Measurements from ENCODE around the gene OAS2. TPM values are rescaled to one million over a fixed set of nuclear protein-coding genes. Genes with fewer than 3 reads are reported as not detected.
A peak's percentile ranks its signal among the peaks of the same experiment; 100 is the strongest.

Gene OAS2
- total and polyA plus RNA-seq, 8 donors = 8.5 to 25.1 (median 11.8) TPM; not detected in 1

- 47 to 59% (median 56%) methylated on average over 13 of the region's 13 CpGs for WGBS, 5 donors
- H3K27ac ChIP-seq = no peak overlapping the region
- no peaks in the 10 kb centered on the region for H3K36me3 ChIP-seq
- no peaks in the 10 kb centered on the region for H3K9me3 ChIP-seq
- H3K4me1 ChIP-seq = peaks cover 11 to 16% (median 14%) of the 10 kb centered on the region in 4 donors
- TF ChIP-seq EP300 (IDR thresholded peaks at IDR 0.05) (no peak), POLR2AphosphoS5 (IDR thresholded peaks at IDR 0.05) (no peak), POLR2A (IDR thresholded peaks at IDR 0.05) (no peak), CTCF (IDR thresholded peaks at IDR 0.05) (no peak)
- intact Hi-C loops (cut with DNase I; ENCODE audit: low total_unique reads) = no loop called here
- DNase-seq = peak in 1 of 2 donors; percentile 53
- H3K4me3 ChIP-seq = peak overlapping the region in 2 of 4 donors; percentile 46 to 66
- peaks cover 9 to 69% (median 30%) of the 10 kb centered on the region in 3 donors for H3K27me3 ChIP-seq
Measured at GRCh38 chr12:113055594-113056380, 77.5 kb downstream of the OAS2 start.

- Histone ChIP-seq H3K27ac (no peak overlapping the region), H3K27me3 (peaks cover 9 to 74% (median 30%) of the 10 kb centered on the region in 3 donors), H3K4me1 (peaks cover 11 to 16% (median 14%) of the 10 kb centered on the region in 4 donors), H3K36me3 (no peaks in the 10 kb centered on the region), H3K4me3 (peak overlapping the region; percentile 46 to 66 (median 54)), H3K9me3 (no peaks in the 10 kb centered on the region)
- intact Hi-C loops (cut with DNase I; ENCODE audit: low total_unique reads) = no loop called here
- 0 to 8% (median 6%) methylated on average over 3 to 8 of the region's 8 CpGs for WGBS, 5 donors
- no peak for TF ChIP-seq POLR2A (IDR thresholded peaks at IDR 0.05)
- TF ChIP-seq EP300 (IDR thresholded peaks at IDR 0.05) = no peak
- no peak for TF ChIP-seq POLR2AphosphoS5 (IDR thresholded peaks at IDR 0.05)
- DNase-seq = no peak
Measured at GRCh38 chr12:113056381-113056630, 78.0 kb downstream of the OAS2 start.

GRCh38 chr12:113056631-113057488 lies 78.5 kb downstream of the OAS2 start, which contains the start of gene DTX1:
Gene DTX1 (plus strand): TSS chr12:113056730. CDS start chr12:113058193, 1,463 bp downstream.
- peak within 1 kb of the TSS in 1 of 5 donors; percentile 17 for H3K27ac ChIP-seq
- intact Hi-C loops (cut with DNase I; ENCODE audit: low total_unique reads) = no loop called here
- TF ChIP-seq CTCF (IDR thresholded peaks at IDR 0.05) = no peak

DNA sequence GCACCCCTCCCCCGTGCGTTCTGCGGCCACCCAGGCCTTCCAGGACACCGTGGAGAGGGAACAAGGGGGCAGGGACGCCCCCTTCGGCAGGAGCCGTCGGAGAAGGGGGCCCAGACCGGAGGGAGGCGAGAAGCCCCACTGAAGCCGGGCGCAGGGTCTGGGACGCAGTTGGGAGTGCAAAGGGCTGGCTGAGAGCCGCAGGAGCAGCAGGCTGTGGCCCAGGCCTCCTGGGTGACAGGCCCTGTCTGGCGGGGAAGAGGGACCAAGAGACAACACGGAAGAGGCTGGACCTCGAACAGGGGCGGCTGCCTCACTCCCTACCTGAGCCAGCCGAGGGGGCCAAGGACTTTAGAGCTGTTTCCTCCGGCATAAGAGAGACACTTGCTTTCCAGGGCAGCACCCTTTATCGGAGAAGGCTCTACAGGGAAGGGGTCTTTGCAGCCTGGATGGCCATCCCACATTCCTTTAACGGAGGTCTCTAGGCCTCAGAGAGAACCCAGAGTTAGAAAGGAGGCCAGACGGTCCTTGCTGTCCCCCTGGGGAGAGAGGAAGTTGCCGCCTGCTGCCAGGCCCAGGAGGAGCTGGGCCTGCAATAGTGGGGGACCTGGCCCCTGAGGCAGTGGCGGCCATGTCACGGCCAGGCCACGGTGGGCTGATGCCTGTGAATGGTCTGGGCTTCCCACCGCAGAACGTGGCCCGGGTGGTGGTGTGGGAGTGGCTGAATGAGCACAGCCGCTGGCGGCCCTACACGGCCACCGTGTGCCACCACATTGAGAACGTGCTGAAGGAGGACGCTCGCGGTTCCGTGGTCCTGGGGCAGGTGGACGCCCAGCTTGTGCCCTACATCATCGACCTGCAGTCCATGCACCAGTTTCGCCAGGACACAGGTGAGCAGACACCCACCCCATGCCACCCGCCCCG lies 79.5 kb downstream of the OAS2 start:
- H3K36me3 ChIP-seq = no peaks in the 10 kb centered on the region
- H3K27ac ChIP-seq = no peak overlapping the region
- intact Hi-C loops (cut with DNase I; ENCODE audit: low total_unique reads) = no loop called here
- TF ChIP-seq POLR2A (IDR thresholded peaks at IDR 0.05) = no peak
- TF ChIP-seq CTCF (IDR thresholded peaks at IDR 0.05) = no peak
- no peak for TF ChIP-seq EP300 (IDR thresholded peaks at IDR 0.05)
- no peak for TF ChIP-seq POLR2AphosphoS5 (IDR thresholded peaks at IDR 0.05)
- no peak for DNase-seq
- H3K9me3 ChIP-seq = no peaks in the 10 kb centered on the region
- peaks cover 9 to 74% (median 30%) of the 10 kb centered on the region in 3 donors for H3K27me3 ChIP-seq
- peak overlapping the region; percentile 46 to 66 (median 54) for H3K4me3 ChIP-seq
- H3K4me1 ChIP-seq = peaks cover 11 to 16% (median 14%) of the 10 kb centered on the region in 4 donors
- WGBS, 5 donors = 46 to 69% (median 60%) methylated on average over 22 to 44 of the region's 44 CpGs

More at GRCh38 chr12:113056631-113057488, 78.5 kb downstream of the OAS2 start, which contains the start of gene DTX1:
- peak within 1 kb of the TSS; percentile 46 to 66 (median 54) for H3K4me3 ChIP-seq
- no peaks in the 10 kb centered on the region for H3K36me3 ChIP-seq
- peaks cover 11 to 16% (median 14%) of the 10 kb centered on the region in 4 donors for H3K4me1 ChIP-seq
- DNase-seq = peak in 1 of 2 donors; percentile 66
- 0 to 2% (median 1%) methylated on average over 22 to 94 of the region's 94 CpGs for WGBS, 5 donors
- H3K27me3 ChIP-seq = peaks cover 9 to 73% (median 30%) of the 10 kb centered on the region in 3 donors
- no peaks in the 10 kb centered on the region for H3K9me3 ChIP-seq

Data from stomach (tissue), 9 donors.